ENCODE measurements around the gene ATP6V0A4.
"Not testable (repeated sequence)": the region's sequence is repeated elsewhere in the genome, so short reads cannot be mapped to it uniquely, and the experiment has no call there.

Gene ATP6V0A4

GRCh38 chr7:138698281-138698680 lies 99.7 kb downstream of the ATP6V0A4 start:
- DNase-seq, result no peak

DNA sequence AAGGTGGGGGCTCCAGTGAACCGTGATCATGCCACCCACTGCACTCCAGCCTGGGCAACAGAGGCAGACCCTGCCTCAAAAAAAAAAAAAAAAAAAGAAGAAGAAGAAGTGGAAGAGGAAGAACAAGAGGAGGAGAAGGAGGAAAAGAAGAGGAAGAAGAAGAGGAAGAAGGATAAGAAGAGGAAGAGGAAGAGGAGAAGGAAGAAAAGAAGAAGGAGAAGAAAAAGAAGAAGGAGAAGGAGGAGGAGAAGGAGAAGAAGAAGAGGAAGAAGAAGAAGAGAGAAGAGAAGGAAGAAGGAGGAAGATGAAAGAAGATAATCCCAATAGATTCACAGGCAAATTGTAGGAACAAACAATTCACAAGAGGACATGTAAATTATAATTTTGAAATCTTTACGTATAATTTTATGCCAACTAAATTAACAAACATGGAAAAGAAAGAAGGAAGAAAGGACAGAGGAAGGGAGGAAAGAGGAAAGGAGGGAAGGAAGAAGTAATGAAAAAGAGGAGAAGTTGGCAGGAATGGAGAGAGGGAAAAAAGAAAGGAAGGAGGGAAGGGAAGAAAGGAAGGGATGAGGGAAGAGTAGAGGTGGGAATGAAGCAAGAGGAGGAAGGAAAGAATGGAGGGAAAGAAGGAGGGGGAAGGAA lies 100.3 kb downstream of the ATP6V0A4 start:
- DNase-seq, result no peak

GRCh38 chr7:138695776-138696175 lies 102.2 kb downstream of the ATP6V0A4 start:
- not testable (repeated sequence) for DNase-seq

- no peak for DNase-seq
Measured at GRCh38 chr7:138695106-138695505, 102.9 kb downstream of the ATP6V0A4 start.

- no peak for DNase-seq
Measured at GRCh38 chr7:138691178-138691577, 106.8 kb downstream of the ATP6V0A4 start.

DNA sequence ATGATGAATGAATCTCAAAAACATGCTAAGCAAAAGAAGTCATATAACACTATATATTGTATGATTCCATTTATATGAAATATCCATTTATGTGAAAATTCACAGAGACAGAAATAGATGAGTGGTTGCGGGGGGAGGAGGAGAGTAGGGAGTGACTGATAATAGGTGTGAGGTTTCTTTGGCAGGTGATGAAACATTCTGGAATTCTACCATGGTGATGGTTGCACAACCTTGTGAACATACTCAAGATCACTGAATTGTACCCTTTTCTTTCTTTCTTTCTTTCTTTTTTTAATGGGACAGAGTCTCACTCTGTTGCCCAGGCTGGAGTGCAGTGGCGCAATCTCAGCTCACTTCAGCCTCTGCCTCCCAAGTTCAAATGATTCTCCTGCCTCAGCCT lies 107.5 kb downstream of the ATP6V0A4 start:
- DNase-seq, result no peak

DNA sequence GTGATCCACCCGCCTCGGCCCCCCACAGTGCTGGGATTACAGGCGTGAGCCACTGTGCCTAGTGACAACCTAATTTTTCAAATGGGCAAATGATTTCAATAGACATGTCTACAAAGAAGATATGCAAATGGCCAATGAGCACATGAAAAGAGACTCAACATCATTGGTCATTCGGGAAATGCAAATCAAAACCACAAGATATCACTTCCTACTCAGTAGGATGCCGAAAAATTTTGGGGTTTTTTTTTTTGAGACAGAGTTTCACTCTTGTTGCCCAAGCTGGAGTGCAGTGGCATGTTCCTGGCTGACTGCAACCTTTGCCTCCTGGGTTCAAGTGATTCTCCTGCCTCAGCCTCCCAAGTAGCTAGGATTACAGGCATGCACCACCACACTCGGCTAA lies 110.0 kb downstream of the ATP6V0A4 start:
- DNase-seq, result not testable (repeated sequence)

DNA sequence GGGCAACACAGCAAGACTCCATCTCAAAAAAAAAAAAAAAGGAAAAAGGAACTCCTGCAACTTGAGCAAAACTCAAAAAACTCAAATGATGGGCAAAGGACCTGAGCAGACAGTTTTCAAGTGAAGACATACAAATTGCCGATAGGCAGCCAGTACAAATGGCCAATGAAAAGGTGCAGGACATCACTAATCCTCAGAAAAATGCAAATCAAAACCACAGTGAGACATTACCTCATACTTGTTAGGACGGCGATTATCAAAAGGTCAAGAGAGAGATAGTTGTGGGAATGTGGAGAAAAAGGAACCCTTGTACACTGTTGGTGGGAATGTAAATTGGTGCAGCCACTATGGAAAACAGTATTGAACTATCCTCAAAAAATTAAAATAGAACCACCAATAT lies 113.7 kb downstream of the ATP6V0A4 start:
- no peak for DNase-seq

GRCh38 chr7:138679793-138680192 lies 118.2 kb downstream of the ATP6V0A4 start:
- no peak for DNase-seq

DNA sequence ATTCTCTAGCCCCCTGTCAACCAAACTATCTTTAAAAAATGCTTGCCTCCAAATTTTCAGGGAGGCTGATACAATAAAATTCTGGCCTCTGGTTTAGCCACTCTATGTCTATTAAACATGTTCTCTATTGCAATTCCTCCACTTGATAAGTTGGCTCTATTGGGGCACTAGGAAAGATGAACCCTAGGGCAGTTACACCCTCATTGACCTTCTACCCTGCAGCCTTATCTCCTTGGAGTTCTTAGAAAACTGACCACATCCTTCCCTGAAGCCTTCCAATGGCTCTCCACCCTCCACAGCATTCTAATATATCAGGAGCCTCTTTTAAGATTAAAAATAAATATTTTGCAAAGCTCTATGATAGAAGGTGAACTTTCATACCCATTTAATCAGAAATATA lies 127.4 kb downstream of the ATP6V0A4 start:
- no peak for DNase-seq

DNA sequence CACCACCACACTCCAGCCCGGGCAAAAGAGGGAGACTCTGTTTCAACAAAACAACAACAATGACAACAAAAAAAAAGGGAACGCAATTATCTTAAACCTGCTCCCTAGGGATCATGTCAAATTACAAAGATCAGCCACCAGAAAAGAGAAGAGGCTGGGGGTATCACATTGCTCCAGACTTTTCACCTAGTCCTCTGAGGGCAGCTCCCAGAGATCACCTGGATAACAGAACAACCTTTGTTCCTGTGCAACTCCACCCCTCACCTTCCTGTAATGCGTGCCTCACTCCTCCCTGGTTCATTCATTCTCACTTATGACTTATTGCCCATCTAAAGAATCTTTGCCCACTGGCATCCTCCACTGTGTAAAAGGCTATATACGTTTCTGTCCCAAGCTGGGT lies 128.6 kb downstream of the ATP6V0A4 start:
- DNase-seq, result no peak

DNA sequence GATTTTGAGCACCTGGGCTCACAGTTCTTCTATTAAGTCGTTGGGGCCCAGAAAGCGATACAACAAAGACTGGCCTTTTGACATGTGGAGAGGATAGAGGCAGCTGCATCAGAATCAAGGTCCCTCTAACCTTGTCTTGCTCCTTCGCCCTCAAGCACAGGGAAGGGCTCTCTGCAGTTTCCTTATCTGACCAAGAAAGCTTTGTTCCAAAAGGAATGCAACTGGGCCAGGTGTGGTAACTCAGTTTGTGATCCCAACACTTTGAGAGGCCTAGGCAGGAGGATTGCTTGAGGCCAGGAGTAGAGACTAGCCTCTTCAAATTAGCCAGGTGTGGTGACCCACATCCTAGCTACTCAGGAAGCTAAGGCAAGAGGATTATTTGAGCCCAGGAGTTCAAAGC lies 129.1 kb downstream of the ATP6V0A4 start:
- DNase-seq, result no peak

GRCh38 chr7:138668229-138668596 lies 129.8 kb downstream of the ATP6V0A4 start:
- no peak for DNase-seq

GRCh38 chr7:138667535-138668228 lies 130.3 kb downstream of the ATP6V0A4 start:
- DNase-seq, result peak in 1 of 5 donors; percentile 22

DNA sequence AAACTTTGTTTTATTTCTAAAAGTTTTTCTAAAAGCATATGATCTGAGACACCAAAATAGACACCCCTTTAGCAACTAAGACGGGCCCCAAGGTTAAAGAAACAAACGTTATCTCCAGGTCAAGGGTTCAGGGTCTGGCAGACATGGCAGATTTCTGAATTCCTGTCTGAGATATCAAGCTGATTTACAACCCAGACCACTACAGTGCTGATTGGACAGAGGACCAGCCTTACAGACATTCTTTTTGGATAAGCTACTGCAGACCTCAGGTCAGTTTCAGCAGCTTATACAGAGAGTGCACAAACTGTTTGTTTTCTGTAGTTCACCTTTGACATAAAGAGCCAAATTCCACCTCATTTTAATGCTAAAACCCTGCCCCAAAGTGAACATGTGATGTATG lies 131.6 kb downstream of the ATP6V0A4 start:
- no peak for DNase-seq

DNA sequence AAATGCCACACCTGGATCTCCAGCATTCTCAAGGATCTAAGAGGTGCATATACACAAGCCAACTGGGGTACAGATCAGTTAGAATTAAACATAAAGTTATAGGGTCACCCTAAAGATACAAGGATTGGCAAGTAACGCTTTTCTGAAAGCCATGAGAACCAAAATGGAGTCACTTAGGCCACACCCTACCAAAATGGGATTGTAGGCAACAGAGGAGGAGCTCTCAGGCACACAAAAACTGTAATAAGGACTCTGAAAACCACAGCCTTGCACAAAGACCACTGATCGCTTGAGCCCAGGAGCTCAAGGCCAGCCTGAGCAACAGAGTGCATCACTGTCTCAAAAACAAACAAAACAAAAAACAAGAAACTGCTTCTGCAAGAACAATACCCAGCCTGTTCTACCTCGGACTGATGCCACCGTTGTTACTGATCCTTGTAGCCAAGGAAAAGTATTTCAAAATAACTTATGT lies 132.3 kb downstream of the ATP6V0A4 start:
- DNase-seq, result no peak

GRCh38 chr7:138665249-138665648 lies 132.7 kb downstream of the ATP6V0A4 start:
- no peak for DNase-seq

DNA sequence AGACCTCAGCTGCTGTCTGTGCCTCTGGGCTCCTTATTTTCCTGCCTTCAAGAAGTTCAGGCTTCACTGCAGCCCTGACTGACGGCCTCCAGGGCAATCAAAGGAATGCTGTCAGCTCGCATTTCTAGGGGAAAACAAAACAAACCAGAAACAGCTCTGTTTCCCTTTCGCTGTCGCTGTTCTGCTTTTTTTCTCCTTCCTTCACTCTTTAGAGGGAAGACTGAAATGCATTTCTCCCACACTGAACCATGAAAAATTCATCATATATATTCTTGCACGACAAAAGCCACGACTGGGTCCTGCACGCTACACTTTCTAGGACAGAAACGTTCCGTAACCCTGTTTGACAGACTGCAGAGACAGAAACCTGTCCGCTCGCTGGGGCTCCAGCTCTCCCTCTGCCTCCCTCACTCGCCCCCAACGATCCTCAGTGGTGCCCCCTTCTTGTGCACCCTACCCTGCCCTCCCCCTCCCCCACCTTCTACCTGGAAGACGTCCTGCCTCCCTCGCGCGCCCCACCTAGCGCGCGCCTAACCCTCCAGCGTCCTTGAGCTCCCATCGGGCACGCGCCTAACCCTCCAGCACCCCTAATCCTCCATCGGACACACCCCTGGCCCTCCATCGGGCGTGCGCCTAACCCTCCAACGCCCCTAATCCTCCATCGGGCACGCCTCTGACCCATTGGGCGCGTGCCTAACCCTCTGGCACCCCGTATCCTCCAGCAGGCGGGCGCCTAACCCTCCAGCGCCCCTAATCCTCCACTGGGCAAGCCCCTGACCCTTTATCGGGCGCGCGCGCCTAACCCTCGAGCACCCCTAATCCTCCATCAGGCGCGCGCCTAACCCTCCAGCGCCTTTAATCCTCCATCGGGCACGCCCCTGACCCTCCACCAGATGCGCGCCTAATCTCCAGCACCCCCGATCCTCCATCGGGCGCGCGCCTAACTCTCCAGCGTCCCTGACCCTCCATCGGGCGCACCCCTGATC lies 134.0 kb downstream of the ATP6V0A4 start:
- no peak for DNase-seq

GRCh38 chr7:138662991-138663320 lies 135.0 kb downstream of the ATP6V0A4 start:
- no peak for DNase-seq

GRCh38 chr7:138662076-138662990 lies 135.7 kb downstream of the ATP6V0A4 start:
- DNase-seq, result no peak

GRCh38 chr7:138661069-138661635 lies 136.8 kb downstream of the ATP6V0A4 start:
- DNase-seq, result no peak

GRCh38 chr7:138658889-138659288 lies 139.1 kb downstream of the ATP6V0A4 start:
- DNase-seq, result no peak
